HG03175 (cell line): Measurements from ENCODE around the gene THEMIS.
"Not testable (repeated sequence)": the region's sequence is repeated elsewhere in the genome, so short reads cannot be mapped to it uniquely, and the experiment has no call there.

Experiments used
- ATAC-seq: cut with Tn5 transposase; IDR thresholded peaks from one replicate; pipeline ENCODE4 v1.9.1; 2021; ENCODE audit warnings: mild to moderate bottlenecking, moderate library complexity; ENCODE audit not compliant: unreplicated experiment

THEMIS gene

GRCh38 chr6:127738423-127738822, 162.4 kb downstream of the THEMIS start:
- ATAC-seq, result no peak

- ATAC-seq, result no peak
Measured at GRCh38 chr6:127737768-127738167, 163.1 kb downstream of the THEMIS start.

GRCh38 chr6:127737009-127737486, 163.8 kb downstream of the THEMIS start:
- peak; percentile 95 for ATAC-seq

- no peak for ATAC-seq
Measured at GRCh38 chr6:127732927-127733326, 167.9 kb downstream of the THEMIS start.

GRCh38 chr6:127727260-127727953, 173.5 kb downstream of the THEMIS start:
- ATAC-seq, result no peak

- ATAC-seq, result no peak
Measured at GRCh38 chr6:127725821-127726220, 175.0 kb downstream of the THEMIS start.

- no peak for ATAC-seq
Measured at GRCh38 chr6:127718694-127719093, 182.2 kb downstream of the THEMIS start.

- ATAC-seq, result no peak
Measured at GRCh38 chr6:127717384-127717783, 183.5 kb downstream of the THEMIS start.

- ATAC-seq, result no peak
Measured at GRCh38 chr6:127716465-127716864, 184.4 kb downstream of the THEMIS start.

GRCh38 chr6:127710668-127711067, 190.2 kb downstream of the THEMIS start:
- no peak for ATAC-seq

- ATAC-seq, result no peak
Measured at GRCh38 chr6:127706216-127706615, 194.6 kb downstream of the THEMIS start.

GRCh38 chr6:127695108-127695507, 205.8 kb downstream of the THEMIS start:
- no peak for ATAC-seq

GRCh38 chr6:127691146-127691545, 209.7 kb downstream of the THEMIS start:
- ATAC-seq, result no peak

GRCh38 chr6:127690588-127690987, 210.3 kb downstream of the THEMIS start:
- no peak for ATAC-seq

GRCh38 chr6:127690092-127690491, 210.8 kb downstream of the THEMIS start:
- ATAC-seq, result no peak

GRCh38 chr6:127687490-127687889, 213.4 kb downstream of the THEMIS start:
- not testable (repeated sequence) for ATAC-seq

GRCh38 chr6:127686084-127686483, 214.8 kb downstream of the THEMIS start:
- ATAC-seq, result no peak

- no peak for ATAC-seq
Measured at GRCh38 chr6:127684501-127684900, 216.4 kb downstream of the THEMIS start.
